GM23338 (cell line): ENCODE measurements around the gene HNRNPF.

Source experiments
- EZH2 ChIP-seq: fragments of 200-600 bp; sonication (generic); IDR thresholded peaks from one replicate; pipeline ENCODE4 v1.8.0; 2017; ENCODE audit warnings: antibody characterized with exemption, mild to moderate bottlenecking, low read depth; ENCODE audit not compliant: unreplicated experiment
- EZH2phosphoT487 ChIP-seq: fragments of 200-600 bp; sonication (generic); IDR thresholded peaks from one replicate; pipeline ENCODE4 v1.8.1; 2018; ENCODE audit warnings: antibody characterized with exemption; ENCODE audit not compliant: unreplicated experiment
- JUNB ChIP-seq: IDR thresholded peaks from one replicate; pipeline ENCODE4 v1.6.1; 2016; ENCODE audit warnings: antibody characterized with exemption; ENCODE audit not compliant: unreplicated experiment
- POLR2AphosphoS5 ChIP-seq: IDR thresholded peaks from 2 replicates; pipeline ENCODE4 v1.6.1; 2016; ENCODE audit warnings: antibody characterized with exemption, low read depth
- TF ChIP-seq, protein P1 (sequence below), 2 experiments: fragments of 200-600 bp in 1 of 2; sonication (generic) in 1 of 2; conservative IDR thresholded peaks; 2 replicates each; pipeline versions ENCODE4 v1.5.1 to v1.6.1; 2016 to 2017; ENCODE audit warnings: antibody characterized with exemption in 2 of 2, low read depth in 2 of 2, mild to moderate bottlenecking in 2 of 2, moderate library complexity in 1 of 2
- TF ChIP-seq, protein P2 (sequence below): IDR thresholded peaks from one replicate; pipeline ENCODE4 v1.6.1; 2018; ENCODE audit warnings: antibody characterized with exemption; ENCODE audit not compliant: unreplicated experiment

DNA sequence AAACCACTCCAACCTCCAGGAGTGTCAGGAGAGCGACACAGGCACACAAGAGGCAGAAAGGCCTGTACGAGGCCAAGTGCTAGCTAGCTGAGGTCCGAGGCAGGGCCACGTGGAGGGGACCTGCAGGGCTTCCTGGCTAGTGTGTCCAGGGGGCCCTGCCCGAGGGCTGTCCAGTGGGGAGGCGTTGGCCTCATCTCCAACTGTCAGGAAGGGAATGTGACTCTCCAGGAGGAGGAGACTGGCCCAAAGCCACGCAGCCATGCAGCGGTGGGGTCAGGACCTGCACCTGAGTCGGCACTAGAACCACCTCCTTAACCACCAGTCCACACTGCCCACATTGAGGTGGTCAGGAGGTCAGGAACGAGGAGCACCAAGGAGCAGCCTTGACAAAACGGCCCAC, 69.8 kb downstream of the HNRNPF start:
- TF ChIP-seq, protein P1, sequence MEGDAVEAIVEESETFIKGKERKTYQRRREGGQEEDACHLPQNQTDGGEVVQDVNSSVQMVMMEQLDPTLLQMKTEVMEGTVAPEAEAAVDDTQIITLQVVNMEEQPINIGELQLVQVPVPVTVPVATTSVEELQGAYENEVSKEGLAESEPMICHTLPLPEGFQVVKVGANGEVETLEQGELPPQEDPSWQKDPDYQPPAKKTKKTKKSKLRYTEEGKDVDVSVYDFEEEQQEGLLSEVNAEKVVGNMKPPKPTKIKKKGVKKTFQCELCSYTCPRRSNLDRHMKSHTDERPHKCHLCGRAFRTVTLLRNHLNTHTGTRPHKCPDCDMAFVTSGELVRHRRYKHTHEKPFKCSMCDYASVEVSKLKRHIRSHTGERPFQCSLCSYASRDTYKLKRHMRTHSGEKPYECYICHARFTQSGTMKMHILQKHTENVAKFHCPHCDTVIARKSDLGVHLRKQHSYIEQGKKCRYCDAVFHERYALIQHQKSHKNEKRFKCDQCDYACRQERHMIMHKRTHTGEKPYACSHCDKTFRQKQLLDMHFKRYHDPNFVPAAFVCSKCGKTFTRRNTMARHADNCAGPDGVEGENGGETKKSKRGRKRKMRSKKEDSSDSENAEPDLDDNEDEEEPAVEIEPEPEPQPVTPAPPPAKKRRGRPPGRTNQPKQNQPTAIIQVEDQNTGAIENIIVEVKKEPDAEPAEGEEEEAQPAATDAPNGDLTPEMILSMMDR (conservative IDR thresholded peaks at IDR 0.05; ENCODE audit: low read depth in 2 of 2): no peak
- TF ChIP-seq EZH2 (no peak), POLR2AphosphoS5 (no peak), EZH2phosphoT487 (no peak), JUNB (no peak)
- TF ChIP-seq, protein P2, sequence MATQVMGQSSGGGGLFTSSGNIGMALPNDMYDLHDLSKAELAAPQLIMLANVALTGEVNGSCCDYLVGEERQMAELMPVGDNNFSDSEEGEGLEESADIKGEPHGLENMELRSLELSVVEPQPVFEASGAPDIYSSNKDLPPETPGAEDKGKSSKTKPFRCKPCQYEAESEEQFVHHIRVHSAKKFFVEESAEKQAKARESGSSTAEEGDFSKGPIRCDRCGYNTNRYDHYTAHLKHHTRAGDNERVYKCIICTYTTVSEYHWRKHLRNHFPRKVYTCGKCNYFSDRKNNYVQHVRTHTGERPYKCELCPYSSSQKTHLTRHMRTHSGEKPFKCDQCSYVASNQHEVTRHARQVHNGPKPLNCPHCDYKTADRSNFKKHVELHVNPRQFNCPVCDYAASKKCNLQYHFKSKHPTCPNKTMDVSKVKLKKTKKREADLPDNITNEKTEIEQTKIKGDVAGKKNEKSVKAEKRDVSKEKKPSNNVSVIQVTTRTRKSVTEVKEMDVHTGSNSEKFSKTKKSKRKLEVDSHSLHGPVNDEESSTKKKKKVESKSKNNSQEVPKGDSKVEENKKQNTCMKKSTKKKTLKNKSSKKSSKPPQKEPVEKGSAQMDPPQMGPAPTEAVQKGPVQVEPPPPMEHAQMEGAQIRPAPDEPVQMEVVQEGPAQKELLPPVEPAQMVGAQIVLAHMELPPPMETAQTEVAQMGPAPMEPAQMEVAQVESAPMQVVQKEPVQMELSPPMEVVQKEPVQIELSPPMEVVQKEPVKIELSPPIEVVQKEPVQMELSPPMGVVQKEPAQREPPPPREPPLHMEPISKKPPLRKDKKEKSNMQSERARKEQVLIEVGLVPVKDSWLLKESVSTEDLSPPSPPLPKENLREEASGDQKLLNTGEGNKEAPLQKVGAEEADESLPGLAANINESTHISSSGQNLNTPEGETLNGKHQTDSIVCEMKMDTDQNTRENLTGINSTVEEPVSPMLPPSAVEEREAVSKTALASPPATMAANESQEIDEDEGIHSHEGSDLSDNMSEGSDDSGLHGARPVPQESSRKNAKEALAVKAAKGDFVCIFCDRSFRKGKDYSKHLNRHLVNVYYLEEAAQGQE: no peak
